HepG2 (cell line): ENCODE data around the gene ATRAID. TPM values are rescaled to one million over a fixed set of nuclear protein-coding genes. Genes with fewer than 3 reads are reported as not detected.

Experiments
- ATAC-seq: fragments of 200-7000 bp; cut with Tn5 transposase; 3 replicates; pipeline ENCODE4 v1.9.1; 2020; ENCODE audit warnings: mild to moderate bottlenecking, moderate library complexity
- BruUV-seq: library from RNA; stranded (reverse); fragments of 400-500 nt; replicated peaks from 2 replicates; lab custom pipeline; 2021; lab: Mats Ljungman, UMichigan
- CTCF ChIA-PET: fragments of 300-600 bp; formaldehyde crosslinking; extraction: SDS; loops from one replicate; lab custom pipeline; 2021; ENCODE audit warnings: low total read pairs, inconsistent platforms, low intra/inter-chr PET ratio; lab: Yijun Ruan, JAX
- POLR2A ChIA-PET: fragments of 350-600 bp; sonication (Branson Sonifier 250); formaldehyde crosslinking; loops from one replicate; lab custom pipeline; 2020; ENCODE audit warnings: antibody characterized with exemption, inconsistent platforms; lab: Yijun Ruan, JAX
- DNase-seq: peaks from one replicate; pipeline ENCODE4 v3.0.0-alpha.2; 2015; ENCODE audit warnings: low spot score
- FAIRE-seq: peaks from 3 replicates; lab custom pipeline; 2011; peaks lifted over from hg19 to GRCh38; lab: Jason Lieb, UNC
- H2AFZ ChIP-seq: one replicate; pipeline ENCODE4 v1.6.1; 2011; ENCODE audit warnings: low read length, inconsistent platforms
- H3K27ac ChIP-seq: fragments of 300-600 bp; 3 replicates; pipeline ENCODE4 v1.8.0; 2011; ENCODE audit warnings: mixed run types, mild to moderate bottlenecking, mixed read lengths, low read length, inconsistent platforms; ENCODE audit not compliant: insufficient read depth; ENCODE audit errors: extremely low read length
- H3K27me3 ChIP-seq, 2 experiments: fragments of 200-600 bp in 1 of 2; 2 replicates in 1 of 2; 3 replicates in 1 of 2; pipeline versions ENCODE4 v1.6.0 to v1.8.0; 2011; ENCODE audit warnings: low read length in 2 of 2, mild to moderate bottlenecking in 2 of 2, moderate library complexity in 2 of 2, inconsistent platforms in 1 of 2; ENCODE audit not compliant: insufficient read depth in 2 of 2, control insufficient read depth in 1 of 2
- H3K36me3 ChIP-seq, 2 experiments: fragments of 200-600 bp in 1 of 2; replicated peaks in 1 of 2; 2 replicates in 1 of 2; 3 replicates in 1 of 2; pipeline versions ENCODE4 v1.5.1 to v1.8.0; 2011; ENCODE audit warnings: low read length in 2 of 2, inconsistent platforms in 1 of 2; ENCODE audit not compliant: insufficient read depth in 2 of 2, control insufficient read depth in 1 of 2
- H3K4me1 ChIP-seq: 2 replicates; pipeline ENCODE4 v1.5.1; 2012; ENCODE audit warnings: low read length, inconsistent platforms; ENCODE audit not compliant: insufficient read depth
- H3K4me2 ChIP-seq: 2 replicates; pipeline ENCODE4 v1.6.0; 2011; ENCODE audit warnings: low read depth, low read length, inconsistent platforms
- H3K4me3 ChIP-seq, 3 experiments: fragments of 200-600 bp in 1 of 3; sonication (generic), shearing (Covaris generic) in 1 of 3; replicated peaks in 1 of 3; 2 replicates each; pipeline ENCODE4 v1.5.1; 2011 to 2016; ENCODE audit warnings: low read length in 3 of 3, inconsistent platforms in 2 of 3, low read depth in 2 of 3, mild to moderate bottlenecking in 2 of 3, control low read depth in 1 of 3, mixed read lengths in 1 of 3; ENCODE audit not compliant: insufficient read depth in 1 of 3
- H3K79me2 ChIP-seq: one replicate; pipeline ENCODE4 v1.6.1; 2011; ENCODE audit warnings: low read length, inconsistent platforms; ENCODE audit not compliant: insufficient read depth
- H3K9ac ChIP-seq: 2 replicates; pipeline ENCODE4 v1.6.0; 2011; ENCODE audit warnings: mild to moderate bottlenecking, low read depth, low read length, inconsistent platforms; ENCODE audit not compliant: insufficient read depth
- H3K9me3 ChIP-seq: 2 replicates; pipeline ENCODE4 v1.5.1; 2012; ENCODE audit warnings: mild to moderate bottlenecking, low read length
- H4K20me1 ChIP-seq: 2 replicates; pipeline ENCODE4 v1.6.0; 2011; ENCODE audit warnings: inconsistent platforms, mild to moderate bottlenecking, low read length, moderate library complexity; ENCODE audit not compliant: insufficient read depth
- DZIP1 ChIP-seq: sonication (generic); formaldehyde crosslinking; IDR thresholded peaks from 2 replicates; pipeline ENCODE4 v1.5.0; 2020; ENCODE audit warnings: mild to moderate bottlenecking, missing genetic modification reagents
- HIVEP1 ChIP-seq: sonication (generic); formaldehyde crosslinking; IDR thresholded peaks from 2 replicates; pipeline ENCODE4 v1.4.0; 2020; ENCODE audit warnings: mild to moderate bottlenecking, missing genetic modification reagents
- HMGXB4 ChIP-seq, 2 experiments: sonication (generic) in 1 of 2; formaldehyde crosslinking in 1 of 2; IDR thresholded peaks; 2 replicates each; pipeline versions ENCODE4 v1.4.0 to v1.6.1; 2018 to 2020; ENCODE audit warnings: missing genetic modification reagents in 2 of 2, borderline replicate concordance in 1 of 2, low read depth in 1 of 2, mild to moderate bottlenecking in 1 of 2, missing biosample characterization in 1 of 2
- JDP2 ChIP-seq: sonication (generic); formaldehyde crosslinking; IDR thresholded peaks from 2 replicates; pipeline ENCODE4 v1.8.1; 2022; ENCODE audit warnings: missing genetic modification reagents, borderline replicate concordance
- KLF9 ChIP-seq: IDR thresholded peaks from 2 replicates; pipeline ENCODE4 v1.6.1; 2016; ENCODE audit warnings: low read depth
- RBAK ChIP-seq: sonication (generic); formaldehyde crosslinking; IDR thresholded peaks from 2 replicates; pipeline ENCODE4 v1.5.1; 2020; ENCODE audit warnings: mild to moderate bottlenecking, missing genetic modification reagents
- SP5 ChIP-seq: IDR thresholded peaks from 2 replicates; pipeline ENCODE4 v1.6.1; 2016; ENCODE audit warnings: low read depth, borderline replicate concordance
- ZMAT5 ChIP-seq: sonication (generic); formaldehyde crosslinking; IDR thresholded peaks from 2 replicates; pipeline ENCODE4 v1.5.0; 2020; ENCODE audit warnings: mild to moderate bottlenecking, low read depth, missing genetic modification reagents, borderline replicate concordance
- ZNF343 ChIP-seq: sonication (generic); formaldehyde crosslinking; IDR thresholded peaks from 2 replicates; pipeline ENCODE4 v1.4.0; 2020; ENCODE audit warnings: mild to moderate bottlenecking, missing genetic modification reagents
- ZNF530 ChIP-seq: sonication (generic); formaldehyde crosslinking; IDR thresholded peaks from 2 replicates; pipeline ENCODE4 v1.5.0; 2020; ENCODE audit warnings: low read depth, mild to moderate bottlenecking, missing genetic modification reagents
- ZNF557 ChIP-seq: sonication (generic); formaldehyde crosslinking; IDR thresholded peaks from 2 replicates; pipeline ENCODE4 v1.4.0; 2020; ENCODE audit warnings: missing genetic modification reagents
- ZNF607 ChIP-seq: sonication (generic); formaldehyde crosslinking; IDR thresholded peaks from 2 replicates; pipeline ENCODE4 v1.5.1; 2020; ENCODE audit warnings: missing genetic modification reagents, mild to moderate bottlenecking, borderline replicate concordance
- ZNF609 ChIP-seq: sonication (generic); formaldehyde crosslinking; IDR thresholded peaks from 2 replicates; pipeline ENCODE4 v1.4.0; 2020; ENCODE audit warnings: mild to moderate bottlenecking, missing genetic modification reagents, borderline replicate concordance
- ZNF792 ChIP-seq: IDR thresholded peaks from 2 replicates; pipeline ENCODE4 v1.6.1; 2016
- WGBS: methylation state at CpG from one replicate; pipeline ENCODE4 v1.1.6; 2017; ENCODE audit warnings: low lambda C conversion rate; 5-methylcytosine and 5-hydroxymethylcytosine counted together
- in situ Hi-C: cut with HindIII; loops from 2 replicates; pipeline ENCODE4 v1.10.0; 2017; ENCODE audit warnings: low pct_unique_long_range_greater_than_20kb; ENCODE audit not compliant: extremely low pct_ligation_motif_present
- intact Hi-C: fragments of 100-400 bp; cut with micrococcal nuclease; formaldehyde crosslinking; loops from one replicate; pipeline ENCODE4 v1.10.0; 2022; ENCODE audit not compliant: unreplicated experiment
- polyA plus RNA-seq, 8 experiments: library from polyadenylated mRNA; depleted of rRNA in 3 of 8; stranded (reverse) in 7 of 8; unstranded in 1 of 8; fragments of >200 nt; fragmentation: Illumina TruSeq in 4 of 8; extraction: Trizol in 4 of 8; gene quantifications; 2 replicates each; pipeline versions ENCODE4 v1.2.1 to v1.2.3, GENCODE V29; 2011 to 2016; ENCODE audit warnings: low read depth in 4 of 8, missing spikeins in 1 of 8, mixed read lengths in 1 of 8; ENCODE audit not compliant: insufficient read depth in 1 of 8
- total RNA-seq, 5 experiments: library from RNA; depleted of rRNA; stranded (reverse); fragments of >200 nt; fragmentation: Illumina TruSeq; extraction: Trizol; gene quantifications; 2 replicates each; pipeline ENCODE4 v1.2.3, GENCODE V29; 2016; ENCODE audit warnings: low read depth in 1 of 5

The ATRAID gene
- total and polyA plus RNA-seq, 2 of the 13 experiments (the other 11 are each of a cell fraction or from before 2014, with no cell fraction given), result 207 to 382 TPM

- Histone ChIP-seq H3K4me2 (no peak overlapping the region), H3K36me3 (no peaks in the 10 kb centered on the region; a peak in 1 of 5 replicates), H3K79me2 (no peaks in the 10 kb centered on the region), H3K9me3 (no peaks in the 10 kb centered on the region), H3K4me3 (no peak overlapping the region), H3K27me3 (no peaks in the 10 kb centered on the region), H3K4me1 (peaks cover 83% of the 10 kb centered on the region), H4K20me1 (no peaks in the 10 kb centered on the region), H2AFZ (no peak overlapping the region), H3K27ac (peak overlapping the region; percentile 71), H3K9ac (peak overlapping the region; percentile 48; the same call in 1 of the 2 replicates)
- 39% methylated on average over 8 of the region's 8 CpGs for WGBS
- in situ Hi-C loops (no loop called here), intact Hi-C loops (loop anchor here (2.0 kb wide), 1 partner anchor 19 kb away; no protein-coding TSS in a partner anchor)
- DNase-seq (peak; percentile 93), ATAC-seq (peak; percentile 79), FAIRE-seq (peak; percentile 58)
- no TSS peak for BruUV-seq
- ChIA-PET CTCF (no interaction called here), POLR2A (interaction anchor here (0.6 to 1.8 kb wide), 3 partner anchors 12 to 78 kb away, joined by 3 to 6 read pairs (median 4); no protein-coding TSS in a partner anchor)
- no peak for TF ChIP-seq JDP2 (CRISPR knock-in tag)
- TF ChIP-seq ZNF343 (CRISPR knock-in tag), result no peak
- no peak for TF ChIP-seq ZNF607
- TF ChIP-seq ZNF792 (CRISPR knock-in tag), result peak; percentile 81; the same call in 1 of the 2 replicates
- no peak for TF ChIP-seq HIVEP1 (CRISPR knock-in tag)
- peak; percentile 57; the same call in 1 of the 2 replicates for TF ChIP-seq KLF9
- no peak for TF ChIP-seq ZNF530
- no peak for TF ChIP-seq DZIP1 (CRISPR knock-in tag)
- peak; percentile 73; the same call in 1 of the 2 replicates for TF ChIP-seq ZNF609 (CRISPR knock-in tag)
- no peak for TF ChIP-seq ZMAT5 (CRISPR knock-in tag)
- TF ChIP-seq ZNF557 (CRISPR knock-in tag), result peak; percentile 87; the same call in 1 of the 2 replicates
- TF ChIP-seq SP5, result peak; percentile 54; the same call in 1 of the 2 replicates
- peak in 1 of 2 experiments; percentile 44; a peak in 1 of 4 replicates for TF ChIP-seq HMGXB4 (CRISPR knock-in tag; IDR thresholded peaks at IDR 0.05; ENCODE audit: borderline replicate concordance in 1 of 2, low read depth in 1 of 2)
- no peak for TF ChIP-seq RBAK
These were observed 40.4 kb upstream of the ATRAID start for GRCh38 chr2:27171351-27171848.
